GM12873 (cell line): Measurements from ENCODE around the gene FBXO21.

Experiments used
- TF ChIP-seq, protein P1 (sequence below): IDR thresholded peaks from 2 replicates; pipeline ENCODE4 v1.5.1; 2012; ENCODE audit warnings: low read depth, mild to moderate bottlenecking, moderate library complexity, low read length, control low read depth; ENCODE audit not compliant: insufficient read depth; ENCODE audit errors: missing control alignments

Gene FBXO21

DNA sequence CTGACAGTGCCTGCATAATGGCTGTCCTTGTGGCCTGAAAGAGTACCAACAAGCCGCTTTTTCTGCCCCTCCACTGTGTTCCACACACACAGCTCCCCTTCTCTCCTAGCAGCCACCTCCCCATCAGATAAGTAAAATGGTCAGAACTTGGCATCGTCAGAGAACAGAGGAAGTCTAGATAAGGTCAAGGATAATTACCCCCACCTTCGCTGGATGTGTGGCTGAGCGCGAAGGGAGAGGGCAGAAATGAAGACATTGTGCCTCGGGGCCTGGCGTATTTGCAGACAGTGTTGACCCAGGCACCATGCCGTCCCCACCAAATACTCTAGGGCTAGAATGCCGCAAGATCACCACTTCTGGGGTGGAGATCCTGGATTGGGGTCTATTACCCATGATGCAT, 30.6 kb downstream of the FBXO21 start:
- TF ChIP-seq, protein P1, sequence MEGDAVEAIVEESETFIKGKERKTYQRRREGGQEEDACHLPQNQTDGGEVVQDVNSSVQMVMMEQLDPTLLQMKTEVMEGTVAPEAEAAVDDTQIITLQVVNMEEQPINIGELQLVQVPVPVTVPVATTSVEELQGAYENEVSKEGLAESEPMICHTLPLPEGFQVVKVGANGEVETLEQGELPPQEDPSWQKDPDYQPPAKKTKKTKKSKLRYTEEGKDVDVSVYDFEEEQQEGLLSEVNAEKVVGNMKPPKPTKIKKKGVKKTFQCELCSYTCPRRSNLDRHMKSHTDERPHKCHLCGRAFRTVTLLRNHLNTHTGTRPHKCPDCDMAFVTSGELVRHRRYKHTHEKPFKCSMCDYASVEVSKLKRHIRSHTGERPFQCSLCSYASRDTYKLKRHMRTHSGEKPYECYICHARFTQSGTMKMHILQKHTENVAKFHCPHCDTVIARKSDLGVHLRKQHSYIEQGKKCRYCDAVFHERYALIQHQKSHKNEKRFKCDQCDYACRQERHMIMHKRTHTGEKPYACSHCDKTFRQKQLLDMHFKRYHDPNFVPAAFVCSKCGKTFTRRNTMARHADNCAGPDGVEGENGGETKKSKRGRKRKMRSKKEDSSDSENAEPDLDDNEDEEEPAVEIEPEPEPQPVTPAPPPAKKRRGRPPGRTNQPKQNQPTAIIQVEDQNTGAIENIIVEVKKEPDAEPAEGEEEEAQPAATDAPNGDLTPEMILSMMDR: no peak

DNA sequence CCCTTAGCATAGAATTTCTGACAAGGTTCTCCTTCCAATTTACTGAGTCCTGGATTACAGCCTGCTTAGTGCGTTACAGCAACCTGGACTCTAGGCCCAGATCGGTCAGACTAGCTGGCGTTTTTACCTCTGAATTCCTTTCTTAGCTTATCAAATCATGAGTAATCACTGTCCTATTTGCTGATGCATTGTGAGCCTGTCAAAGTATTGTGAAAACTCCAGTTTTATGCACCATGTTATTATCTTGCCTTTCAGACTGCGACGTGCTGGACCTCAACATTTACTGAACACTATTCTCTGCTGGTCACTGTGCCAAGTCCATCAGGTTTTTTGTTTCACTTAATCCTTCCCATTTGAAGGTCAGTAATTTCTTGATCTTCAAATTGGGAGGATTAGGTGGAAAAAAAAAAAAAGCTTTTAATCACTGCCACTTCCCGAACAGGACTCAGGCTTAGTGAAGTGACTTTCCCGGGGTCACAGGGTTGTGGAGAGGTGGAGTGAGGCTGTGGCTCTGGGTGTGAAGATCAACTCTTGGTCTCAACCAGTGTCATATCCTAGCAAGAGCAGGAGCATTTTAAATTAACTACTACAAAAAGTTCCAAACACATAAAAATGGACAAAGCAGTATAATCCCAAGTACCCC, 31.2 kb downstream of the FBXO21 start:
- TF ChIP-seq, protein P1: no peak

DNA sequence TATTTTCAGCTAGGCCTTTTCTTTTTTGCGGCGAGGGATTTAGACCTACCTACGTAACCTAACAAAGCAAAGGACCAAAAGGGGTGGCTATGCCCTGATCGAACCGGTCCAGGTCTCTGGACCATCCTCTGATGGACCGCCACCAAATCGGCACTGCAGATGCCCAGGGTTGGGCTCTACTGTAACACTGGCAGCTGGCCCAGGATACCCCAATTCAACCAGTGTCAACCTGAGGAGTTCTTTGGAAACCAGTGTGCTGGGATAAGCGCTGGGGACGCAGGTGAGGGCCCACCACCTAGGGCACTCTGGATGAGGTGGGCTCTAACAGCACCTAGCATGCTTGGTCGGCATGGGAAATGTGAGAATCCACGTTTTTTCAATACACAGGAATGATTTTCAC, 32.2 kb downstream of the FBXO21 start:
- TF ChIP-seq, protein P1: no peak

DNA sequence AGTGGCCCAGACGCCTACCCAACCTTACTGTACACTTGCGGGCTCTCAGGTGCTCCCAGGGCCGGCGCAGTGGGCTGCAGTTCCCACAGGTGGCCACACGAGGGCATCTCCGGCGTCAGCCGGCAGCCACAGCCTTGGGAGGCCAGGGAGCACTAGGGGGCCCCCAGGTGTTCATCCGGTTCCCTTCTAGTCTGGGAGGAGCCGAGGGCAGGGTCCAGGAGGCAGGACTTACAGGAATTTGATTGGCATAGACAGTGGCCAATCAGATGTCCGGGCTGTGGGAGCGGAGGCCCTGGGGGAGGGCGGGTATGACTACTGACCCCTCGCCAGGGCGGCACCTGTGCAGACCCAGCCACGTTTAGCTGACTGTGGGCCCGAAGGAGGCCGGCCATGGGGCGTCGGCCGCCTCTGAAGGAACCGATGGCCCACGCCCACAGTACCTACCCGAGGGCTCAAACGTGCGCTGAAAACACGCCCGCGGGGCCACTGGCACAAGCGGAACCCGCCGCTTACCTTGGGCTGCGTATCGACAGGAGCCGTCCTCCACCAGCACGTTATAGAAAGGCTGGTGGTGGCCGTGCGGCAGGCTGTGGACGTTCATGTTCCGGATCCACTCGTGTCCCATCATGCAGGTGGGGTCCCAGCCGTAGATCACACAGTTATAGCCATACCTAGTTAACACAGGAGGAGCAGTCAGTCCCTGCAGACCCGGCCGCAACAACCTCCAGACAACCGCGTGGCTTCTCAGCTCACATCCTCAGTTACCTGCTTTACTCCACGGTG, 34.8 kb downstream of the FBXO21 start:
- TF ChIP-seq, protein P1: peak; percentile 82

DNA sequence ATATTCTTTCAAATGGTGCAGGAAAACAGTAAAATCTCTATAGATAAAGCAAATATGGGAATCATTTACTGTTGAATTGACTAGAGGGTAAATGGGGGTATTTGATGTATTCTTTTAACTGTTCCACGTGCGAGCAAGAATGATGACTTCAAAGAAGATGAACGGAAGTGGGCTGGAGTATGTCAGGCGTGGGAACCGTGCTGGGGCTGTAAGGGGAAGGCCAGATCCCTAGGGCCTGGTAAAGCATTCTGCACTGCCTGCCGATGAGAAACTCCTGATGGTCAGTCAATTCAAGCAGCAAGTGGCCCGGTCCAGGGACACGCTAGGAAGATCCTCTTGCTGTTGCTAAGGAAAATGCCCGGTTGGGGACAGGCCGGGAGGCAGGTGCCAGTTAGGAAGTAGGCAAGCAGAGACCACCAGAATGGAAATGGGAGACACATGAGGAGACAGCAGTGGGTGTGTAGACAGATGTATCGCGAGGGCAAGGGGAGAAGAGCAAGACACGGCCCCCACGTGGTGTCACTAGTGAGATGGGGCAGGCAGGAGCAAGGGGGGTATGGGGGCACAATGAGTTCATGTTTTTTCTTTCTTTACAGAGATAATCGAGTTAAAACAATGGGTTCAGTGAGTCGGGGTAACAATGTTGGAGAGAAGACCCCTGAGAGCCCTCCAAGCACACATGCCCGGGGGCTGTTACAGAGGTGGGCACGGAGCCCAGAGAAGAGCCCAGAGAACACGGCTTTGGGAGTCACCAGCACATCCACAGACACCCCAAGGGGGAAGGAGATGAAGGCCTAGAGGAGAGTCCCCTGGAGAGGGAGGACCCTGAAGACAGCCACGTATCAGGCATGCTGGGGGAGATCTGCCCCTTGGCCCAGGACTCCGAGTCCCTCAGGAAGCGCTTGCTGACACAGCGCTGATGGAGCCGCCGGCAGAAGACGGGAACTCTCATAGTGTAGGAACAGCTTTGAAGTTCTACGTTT, 37.2 kb downstream of the FBXO21 start:
- TF ChIP-seq, protein P1: no peak

DNA sequence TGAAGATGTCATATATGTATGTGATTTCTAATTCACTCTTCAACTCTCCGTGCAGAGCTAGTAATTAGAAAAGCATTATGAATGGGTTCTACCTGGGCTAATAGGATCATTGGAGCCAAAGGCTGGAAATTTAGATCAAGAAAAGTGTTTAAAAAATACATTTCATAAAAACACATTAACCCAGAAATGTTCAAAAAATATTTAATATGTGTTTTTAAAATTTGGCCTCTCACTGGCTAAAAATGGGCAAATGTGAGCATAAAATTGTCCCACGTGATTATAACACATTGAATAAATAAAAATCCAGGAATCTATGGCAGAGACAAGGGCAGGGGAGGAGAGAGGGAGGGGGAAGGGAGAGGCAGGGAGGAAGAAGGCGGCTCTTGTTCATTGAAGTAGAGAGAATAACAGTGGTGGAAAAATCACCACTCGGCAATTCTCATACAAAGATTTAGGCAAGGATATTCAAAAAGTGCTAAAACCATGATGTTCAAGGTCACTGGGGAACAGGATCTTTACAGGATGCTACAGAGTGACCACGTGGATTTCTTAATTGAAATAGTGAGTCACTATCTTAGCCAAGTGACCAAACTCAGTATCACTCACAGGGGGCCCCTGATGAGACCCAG, 38.8 kb downstream of the FBXO21 start:
- TF ChIP-seq, protein P1: no peak
